ENCODE data around the gene MVD. TPM values are rescaled to one million over a fixed set of nuclear protein-coding genes. Genes with fewer than 3 reads are reported as not detected.

Gene MVD
- total RNA-seq, 2 experiments from 2014 or later: 134 to 139 TPM

DNA sequence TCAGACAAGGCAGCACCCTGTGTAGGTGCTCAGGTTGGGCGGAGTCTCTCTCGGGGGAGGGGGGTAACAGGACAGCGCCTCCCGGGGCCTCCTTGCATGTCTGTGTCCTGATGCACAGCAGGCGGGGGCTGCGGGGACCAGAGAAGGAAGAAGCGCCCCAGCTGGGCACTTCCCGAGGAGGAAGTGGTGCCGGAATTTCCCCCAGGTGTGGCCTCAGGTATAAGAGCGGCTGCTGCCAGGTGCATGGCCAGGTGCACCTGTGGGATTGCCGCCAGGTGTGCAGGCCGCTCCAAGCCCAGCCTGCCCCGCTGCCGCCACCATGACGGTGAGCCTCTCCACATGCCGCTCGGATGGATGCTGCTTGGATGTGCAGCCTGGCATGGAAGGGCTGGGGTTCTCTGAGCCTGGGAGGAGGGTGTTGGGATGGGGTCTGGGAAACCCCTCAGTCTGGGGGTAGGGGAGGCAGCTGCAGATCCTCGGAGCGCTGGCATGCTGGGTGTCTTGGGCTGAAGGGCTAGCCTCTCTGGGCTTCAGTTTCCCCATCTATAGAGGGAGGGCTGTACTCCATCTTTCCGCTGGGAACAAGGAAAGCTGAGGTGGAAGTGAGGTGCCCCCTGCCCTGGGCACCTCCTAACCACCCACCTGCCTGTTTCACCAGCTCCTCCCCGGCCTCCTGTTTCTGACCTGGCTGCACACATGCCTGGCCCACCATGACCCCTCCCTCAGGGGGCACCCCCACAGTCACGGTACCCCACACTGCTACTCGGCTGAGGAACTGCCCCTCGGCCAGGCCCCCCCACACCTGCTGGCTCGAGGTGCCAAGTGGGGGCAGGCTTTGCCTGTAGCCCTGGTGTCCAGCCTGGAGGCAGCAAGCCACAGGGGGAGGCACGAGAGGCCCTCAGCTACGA, 24.3 kb downstream of the MVD start, which contains the start of gene IL17C:
Gene IL17C, plus strand, starts transcription at position 250 of the 908 bp plus-strand sequence. Its CDS starts 70 bp downstream, at position 320.
- H3K27ac Mint-ChIP-seq: no peak within 1 kb of the TSS
- no peak for DNase-seq

DNA sequence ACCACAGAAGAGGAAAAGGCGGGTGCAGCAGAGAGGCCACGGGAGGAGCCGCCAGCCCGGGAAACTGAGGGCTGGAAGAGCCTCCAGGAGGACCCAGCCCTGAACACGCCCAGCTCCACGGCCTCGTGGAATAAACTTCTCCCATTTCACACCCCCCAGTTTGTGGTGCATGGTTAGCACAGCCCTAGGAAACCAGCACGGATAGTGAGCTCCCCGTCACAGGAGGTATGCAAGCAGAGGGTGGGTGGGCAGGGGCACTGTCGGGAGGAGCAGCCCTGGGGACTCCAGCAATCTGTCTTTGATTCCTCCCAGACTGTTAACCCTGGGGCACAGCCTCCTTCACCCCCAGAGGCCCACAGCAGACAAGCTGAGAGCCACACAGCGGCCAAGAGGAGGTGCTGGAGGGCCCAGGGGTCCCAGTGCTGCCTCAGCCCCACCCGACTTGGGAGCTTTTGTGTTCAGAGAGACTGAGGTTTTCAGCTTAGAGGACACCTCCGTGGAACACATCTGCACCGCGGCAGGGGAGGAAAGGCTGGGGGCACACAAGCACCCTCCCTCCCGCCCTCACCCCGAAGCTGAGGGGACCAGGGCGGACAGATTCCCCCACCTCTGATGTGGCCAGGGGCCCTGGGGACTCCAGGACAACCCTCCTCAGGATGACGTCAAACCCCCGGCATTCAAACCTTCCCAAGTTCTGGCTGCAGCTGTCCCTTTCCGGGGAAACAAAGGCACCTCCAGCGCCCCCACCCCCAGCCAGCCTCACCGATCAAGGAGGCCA, 26.2 kb downstream of the MVD start:
- H3K9me3 Mint-ChIP-seq: no peaks in the 10 kb centered on the region
- peaks cover 35% of the 10 kb centered on the region for H3K27me3 Mint-ChIP-seq
- ChIA-PET POLR2A (interaction anchor here (0.8 to 2.8 kb wide), 8 partner anchors 13 to 145 kb away, joined by 3 to 21 read pairs (median 4); partner anchors contain the start of genes CYBA and SNAI3), CTCF (interaction anchor here (1.0 to 1.1 kb wide), 3 partner anchors 10 to 57 kb away, joined by 3 to 4 read pairs (median 3); no protein-coding TSS in a partner anchor)
- no peak overlapping the region for H3K4me3 Mint-ChIP-seq
- no peak for DNase-seq
- peaks cover 52% of the 10 kb centered on the region for H3K4me1 Mint-ChIP-seq
- H3K27ac Mint-ChIP-seq: no peak overlapping the region
- H3K36me3 Mint-ChIP-seq (ENCODE audit: low read depth): peaks cover 10% of the 10 kb centered on the region

More for the DNA sequence above, 24.3 kb downstream of the MVD start, which contains the start of gene IL17C:
- POLR2A ChIA-PET: interaction anchor here (0.9 to 4.1 kb wide), 8 partner anchors 11 to 129 kb away, joined by 3 to 34 read pairs (median 4); partner anchors contain the start of gene CYBA
- H3K36me3 Mint-ChIP-seq (ENCODE audit: low read depth): peaks cover 11% of the 10 kb centered on the region
- CTCF ChIA-PET: interaction anchor here (1.4 kb wide), 1 partner anchor 68 kb away, joined by 3 read pairs; the partner anchor contains the start of gene ZC3H18
- H3K9me3 Mint-ChIP-seq: no peaks in the 10 kb centered on the region
- H3K4me3 Mint-ChIP-seq: no peak within 1 kb of the TSS
- H3K27me3 Mint-ChIP-seq: peaks cover 35% of the 10 kb centered on the region
- peaks cover 47% of the 10 kb centered on the region for H3K4me1 Mint-ChIP-seq

DNA sequence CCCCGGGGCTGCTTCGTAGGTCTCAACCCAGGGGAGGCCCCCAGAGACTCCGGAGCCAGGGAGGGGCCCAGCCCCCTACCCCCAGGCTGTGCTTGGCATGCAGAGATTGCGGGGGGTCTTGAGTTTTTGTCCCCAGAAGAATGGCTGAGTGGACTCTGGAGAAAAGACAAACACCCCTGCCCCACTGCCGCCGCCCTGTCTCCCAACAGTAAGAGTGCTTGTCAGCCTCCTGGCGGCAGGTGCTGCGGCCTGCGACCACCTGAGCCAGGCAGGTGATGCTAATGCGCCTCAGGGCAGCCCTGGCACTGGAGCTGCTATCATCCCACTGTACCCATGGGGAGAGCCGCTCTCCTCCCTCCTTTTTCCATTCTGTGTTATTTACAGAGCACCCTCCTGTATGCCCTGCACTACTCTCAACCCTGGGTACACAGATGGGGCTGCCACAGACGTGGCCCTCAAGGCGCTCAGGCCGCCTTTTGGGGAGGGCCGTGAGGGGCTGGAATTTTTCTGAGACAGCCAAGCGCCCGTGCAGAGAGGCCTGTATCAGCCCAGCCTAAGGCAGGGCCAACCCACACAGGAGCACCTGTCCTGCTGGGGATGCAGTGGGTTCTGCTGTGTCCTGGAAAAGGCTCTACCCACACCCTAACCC, 27.1 kb downstream of the MVD start:
- H3K9me3 Mint-ChIP-seq: no peaks in the 10 kb centered on the region
- H3K4me3 Mint-ChIP-seq: peak overlapping the region; percentile 41
- no peak for DNase-seq
- no peak overlapping the region for H3K27ac Mint-ChIP-seq
- CTCF ChIA-PET: interaction anchor here (0.6 kb wide), 1 partner anchor 31 kb away, joined by 3 read pairs; no protein-coding TSS in a partner anchor
- peaks cover 16% of the 10 kb centered on the region for H3K36me3 Mint-ChIP-seq (ENCODE audit: low read depth)
- H3K27me3 Mint-ChIP-seq: peaks cover 32% of the 10 kb centered on the region
- POLR2A ChIA-PET: interaction anchor here (1.9 to 2.8 kb wide), 2 partner anchors 14 to 16 kb away, joined by 19 to 21 read pairs; partner anchors contain the start of gene CYBA
- H3K4me1 Mint-ChIP-seq: peaks cover 53% of the 10 kb centered on the region

DNA sequence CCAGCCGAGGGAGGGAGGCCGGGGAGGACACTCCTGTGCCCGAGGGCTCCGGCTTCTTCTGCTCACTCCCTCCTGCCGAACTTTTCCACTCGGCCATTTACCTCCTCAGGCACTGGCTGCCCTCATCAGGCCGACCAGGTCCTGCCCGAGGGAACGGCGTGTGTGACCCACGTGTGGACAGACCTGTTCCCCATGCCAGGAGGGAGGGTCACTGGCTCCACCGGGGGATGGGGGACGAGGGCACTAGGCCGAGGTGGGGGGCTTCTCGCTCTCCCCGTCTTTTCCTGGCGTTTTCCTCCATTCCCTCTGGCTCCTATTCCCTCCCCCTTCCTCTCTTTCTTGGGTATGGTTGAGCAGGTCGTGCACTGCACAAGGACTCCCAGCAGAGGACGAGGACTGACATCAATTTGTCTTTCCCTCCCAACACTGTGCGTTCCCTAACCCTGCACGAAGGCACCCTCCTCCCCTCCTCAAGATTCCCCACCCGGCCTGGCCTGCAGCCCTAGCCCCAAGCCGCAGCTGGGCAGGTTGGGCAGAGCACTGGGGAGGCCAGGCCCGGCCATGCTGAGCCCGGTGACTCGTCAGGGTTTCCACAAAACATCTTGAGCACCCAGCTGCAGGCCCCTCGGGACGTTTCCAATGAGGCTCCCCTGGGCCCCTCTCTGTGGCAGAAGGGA, 27.8 kb downstream of the MVD start:
- H3K36me3 Mint-ChIP-seq (ENCODE audit: low read depth): peaks cover 18% of the 10 kb centered on the region
- POLR2A ChIA-PET: interaction anchor here (2.8 kb wide), 1 partner anchor 14 kb away, joined by 19 read pairs; the partner anchor contains the start of gene CYBA
- no peak overlapping the region for H3K27ac Mint-ChIP-seq
- peak overlapping the region; percentile 76 for H3K4me3 Mint-ChIP-seq
- DNase-seq: no peak
- peaks cover 26% of the 10 kb centered on the region for H3K27me3 Mint-ChIP-seq
- CTCF ChIA-PET: no interaction called here
- H3K4me1 Mint-ChIP-seq: peaks cover 50% of the 10 kb centered on the region
- no peaks in the 10 kb centered on the region for H3K9me3 Mint-ChIP-seq

DNA sequence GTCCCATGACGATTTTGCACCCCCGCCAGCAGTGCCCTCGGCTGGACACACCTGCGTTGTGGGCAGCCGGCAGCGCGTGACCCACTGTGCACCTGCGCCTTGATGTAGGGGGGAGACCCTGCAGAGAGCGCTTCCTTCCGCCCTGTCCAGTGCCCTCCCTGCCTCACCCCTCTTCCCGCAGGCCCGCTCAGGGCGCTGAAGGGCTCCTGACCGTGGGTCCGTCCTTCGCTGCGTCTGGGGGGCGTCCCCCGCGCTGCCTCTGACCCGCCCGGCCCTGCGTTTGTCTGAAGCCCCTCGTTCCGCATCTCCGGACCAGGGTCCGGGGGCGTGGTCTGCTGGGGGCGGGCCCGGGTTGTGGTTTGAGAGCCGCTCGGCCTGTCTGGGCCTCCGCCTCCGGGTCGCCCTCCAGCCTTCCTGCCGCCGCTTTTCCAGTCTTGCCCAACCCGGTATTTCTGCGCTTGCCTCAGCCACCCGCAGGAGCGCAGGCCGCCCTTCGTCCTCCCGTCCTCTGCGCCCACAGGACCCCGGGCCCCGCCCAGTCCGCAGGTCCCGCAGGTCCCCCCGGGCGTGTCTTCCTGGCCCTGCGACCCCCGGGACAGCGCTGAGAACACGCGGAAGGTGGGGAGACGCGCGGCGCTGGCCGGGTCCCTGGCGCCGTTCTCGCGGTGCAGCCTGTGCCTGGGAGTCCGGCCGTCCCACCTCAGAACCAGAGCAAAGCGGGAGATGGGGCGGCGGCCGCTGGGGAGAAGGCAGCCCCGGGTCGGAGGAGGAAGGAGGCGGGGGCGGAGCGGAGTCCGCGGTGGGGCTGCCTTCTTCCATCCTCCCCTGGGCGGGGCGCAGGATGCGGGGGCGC, 28.5 kb downstream of the MVD start:
- Mint-ChIP-seq H3K9me3 (no peaks in the 10 kb centered on the region), H3K36me3 (ENCODE audit: low read depth) (peaks cover 23% of the 10 kb centered on the region), H3K27me3 (peaks cover 22% of the 10 kb centered on the region), H3K4me3 (peak overlapping the region; percentile 76), H3K27ac (peak overlapping the region; percentile 62), H3K4me1 (peaks cover 48% of the 10 kb centered on the region)
- ChIA-PET POLR2A (interaction anchor here (1.2 to 1.8 kb wide), 4 partner anchors 15 to 71 kb away, joined by 3 to 15 read pairs (median 12); partner anchors contain the start of gene CYBA), CTCF (interaction anchor here (1.3 kb wide), 1 partner anchor 14 kb away, joined by 3 read pairs; no protein-coding TSS in a partner anchor)
- DNase-seq: peak; percentile 81

DNA sequence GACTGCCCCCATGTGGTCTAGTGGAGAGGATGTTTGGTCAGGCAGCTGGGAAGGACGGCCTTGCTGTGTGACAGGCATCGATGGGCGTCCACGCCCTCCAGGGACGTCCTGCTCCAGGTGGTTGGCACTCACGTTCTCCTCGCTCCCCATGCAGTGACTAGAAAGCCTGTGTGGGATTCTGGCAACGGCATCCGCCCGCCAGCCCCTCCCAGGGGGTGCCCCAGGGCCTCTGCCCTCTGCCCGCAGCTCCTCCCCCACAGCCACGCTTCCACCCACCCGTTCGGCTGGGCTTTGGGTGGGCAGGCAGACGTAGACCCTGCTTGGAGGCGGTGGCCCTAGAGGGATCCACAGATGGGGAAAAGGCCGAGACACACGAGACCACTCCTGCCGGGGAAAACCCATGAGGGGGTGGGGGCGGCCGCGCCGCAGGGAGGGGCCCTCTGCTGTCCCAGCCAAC, 29.2 kb downstream of the MVD start:
- H3K4me1 Mint-ChIP-seq: peaks cover 46% of the 10 kb centered on the region
- POLR2A ChIA-PET: interaction anchor here (0.7 to 1.8 kb wide), 7 partner anchors 14 to 72 kb away, joined by 3 to 15 read pairs (median 4); partner anchors contain the start of genes CYBA, MVD and ZC3H18
- peaks cover 27% of the 10 kb centered on the region for H3K36me3 Mint-ChIP-seq (ENCODE audit: low read depth)
- peak overlapping the region; percentile 62 for H3K27ac Mint-ChIP-seq
- DNase-seq: peak; percentile 71
- CTCF ChIA-PET: interaction anchor here (1.3 kb wide), 1 partner anchor 14 kb away, joined by 3 read pairs; no protein-coding TSS in a partner anchor
- H3K9me3 Mint-ChIP-seq: no peaks in the 10 kb centered on the region
- peaks cover 20% of the 10 kb centered on the region for H3K27me3 Mint-ChIP-seq
- peak overlapping the region; percentile 76 for H3K4me3 Mint-ChIP-seq

DNA sequence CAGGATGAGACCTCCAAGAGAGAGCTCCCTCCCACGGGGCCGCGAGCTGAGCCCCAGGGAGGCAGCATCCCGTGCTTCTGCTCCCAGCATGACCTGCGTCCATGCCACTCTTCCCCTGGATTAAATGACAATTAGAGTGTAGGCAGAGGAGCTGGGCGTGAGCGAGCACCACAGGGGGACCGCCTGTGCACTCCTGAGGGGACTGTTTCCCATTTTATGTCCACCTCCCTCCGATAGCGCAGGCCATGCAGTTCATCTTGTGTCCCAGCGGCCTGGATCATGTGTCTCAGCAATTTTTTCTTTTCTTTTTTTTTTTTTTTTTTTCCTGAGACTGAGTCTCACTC, 30.3 kb downstream of the MVD start:
- DNase-seq: no peak
- no peaks in the 10 kb centered on the region for H3K9me3 Mint-ChIP-seq

DNA sequence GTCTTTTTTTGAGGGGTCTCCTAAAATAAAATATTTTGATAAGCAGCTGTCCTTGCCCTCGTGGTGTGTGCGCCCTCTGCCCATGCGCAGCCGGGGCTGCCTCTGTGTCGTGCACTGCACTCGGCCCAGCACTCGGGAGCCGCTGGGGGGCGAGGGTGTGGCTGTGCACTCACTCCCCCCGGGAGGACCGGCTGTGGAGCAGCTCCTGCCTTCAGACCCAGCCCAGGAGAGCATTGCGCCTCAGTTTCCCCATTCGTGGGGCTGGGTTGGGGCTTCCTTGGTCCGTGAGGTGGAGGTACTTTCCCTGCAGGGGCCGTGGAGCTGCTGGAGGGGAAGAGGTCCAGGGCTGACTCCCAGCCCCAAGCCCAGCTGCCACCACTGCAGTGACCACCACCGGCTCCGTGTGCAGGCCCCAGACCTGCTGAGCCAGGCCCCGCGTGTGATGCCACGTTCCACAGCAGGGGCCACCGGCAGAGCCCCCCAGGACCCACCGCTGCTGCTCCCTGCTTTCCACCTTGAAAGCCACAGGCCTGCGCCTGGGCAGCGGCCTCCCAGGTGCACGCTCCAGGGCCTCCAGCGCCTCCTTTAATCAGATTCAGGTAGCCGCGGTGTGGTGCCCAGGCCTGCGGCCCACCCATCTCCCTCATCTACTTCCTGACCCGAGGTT, 30.8 kb downstream of the MVD start:
- CTCF ChIA-PET: no interaction called here
- POLR2A ChIA-PET: interaction anchor here (0.6 kb wide), 1 partner anchor 12 kb away, joined by 4 read pairs; no protein-coding TSS in a partner anchor
- H3K4me3 Mint-ChIP-seq: no peak overlapping the region
- no peaks in the 10 kb centered on the region for H3K9me3 Mint-ChIP-seq
- peaks cover 31% of the 10 kb centered on the region for H3K36me3 Mint-ChIP-seq (ENCODE audit: low read depth)
- H3K4me1 Mint-ChIP-seq: peaks cover 32% of the 10 kb centered on the region
- DNase-seq: no peak
- peak overlapping the region; percentile 31 for H3K27ac Mint-ChIP-seq
- peaks cover 6% of the 10 kb centered on the region for H3K27me3 Mint-ChIP-seq

More for the DNA sequence above, 30.3 kb downstream of the MVD start:
- H3K27me3 Mint-ChIP-seq: peaks cover 9% of the 10 kb centered on the region
- H3K4me3 Mint-ChIP-seq: peak overlapping the region; percentile 21
- H3K4me1 Mint-ChIP-seq: peaks cover 36% of the 10 kb centered on the region
- ChIA-PET POLR2A (interaction anchor here (1.2 to 1.8 kb wide), 4 partner anchors 13 to 69 kb away, joined by 4 to 15 read pairs (median 12); partner anchors contain the start of genes CYBA and ZC3H18), CTCF (no interaction called here)
- H3K36me3 Mint-ChIP-seq (ENCODE audit: low read depth): peaks cover 29% of the 10 kb centered on the region
- peak overlapping the region; percentile 31 for H3K27ac Mint-ChIP-seq

DNA sequence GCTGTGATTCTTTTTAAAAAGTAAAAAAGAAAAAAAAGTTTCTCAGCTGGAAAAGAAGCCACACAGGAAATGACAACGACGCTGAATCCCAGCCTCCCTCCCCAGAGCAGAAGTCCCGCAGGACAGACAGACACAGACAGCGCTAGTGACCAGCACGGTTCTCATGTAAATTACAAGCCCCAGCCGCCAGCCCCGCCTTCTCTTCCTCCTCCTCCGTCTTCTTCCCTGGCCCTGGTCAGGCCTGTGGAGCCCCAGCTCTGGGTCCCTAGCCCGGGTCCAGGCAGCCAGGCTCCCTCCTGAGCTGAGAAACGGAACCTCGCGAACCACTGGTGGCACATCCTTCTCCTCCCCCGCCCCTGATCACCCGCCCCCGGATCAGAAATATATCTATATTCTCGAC, 31.5 kb downstream of the MVD start:
- H3K27me3 Mint-ChIP-seq: peaks cover 5% of the 10 kb centered on the region
- H3K27ac Mint-ChIP-seq: no peak overlapping the region
- H3K4me3 Mint-ChIP-seq: no peak overlapping the region
- H3K9me3 Mint-ChIP-seq: no peaks in the 10 kb centered on the region
- no peak for DNase-seq
- H3K4me1 Mint-ChIP-seq: peaks cover 29% of the 10 kb centered on the region
- H3K36me3 Mint-ChIP-seq (ENCODE audit: low read depth): peaks cover 37% of the 10 kb centered on the region
- ChIA-PET POLR2A (interaction anchor here (0.6 kb wide), 1 partner anchor 11 kb away, joined by 4 read pairs; no protein-coding TSS in a partner anchor), CTCF (no interaction called here)

DNA sequence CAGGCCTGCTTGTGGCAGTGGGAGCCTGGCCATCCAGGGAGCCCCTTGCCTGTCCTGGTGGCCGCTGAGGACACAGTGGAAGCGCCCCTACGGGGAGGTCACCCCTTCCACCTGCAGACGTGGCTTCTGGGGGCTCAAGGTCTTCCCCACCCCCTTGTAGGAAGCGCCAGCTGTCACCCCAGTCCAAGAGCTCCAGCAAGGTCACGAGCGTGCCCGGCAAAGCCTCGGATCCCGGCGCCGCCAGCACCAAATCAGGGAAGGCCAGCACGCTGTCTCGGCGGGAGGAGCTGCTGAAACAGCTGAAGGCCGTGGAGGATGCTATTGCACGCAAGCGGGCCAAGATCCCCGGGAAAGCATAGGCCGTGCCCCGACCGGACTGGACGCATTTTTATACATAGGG, 31.9 kb downstream of the MVD start:
- CTCF ChIA-PET: no interaction called here
- POLR2A ChIA-PET: no interaction called here
- DNase-seq: no peak
- Mint-ChIP-seq H3K27me3 (peaks cover 1% of the 10 kb centered on the region), H3K27ac (no peak overlapping the region), H3K4me3 (no peak overlapping the region), H3K36me3 (ENCODE audit: low read depth) (peaks cover 40% of the 10 kb centered on the region), H3K4me1 (peaks cover 25% of the 10 kb centered on the region), H3K9me3 (no peaks in the 10 kb centered on the region)
